Memory B cell (primary cell): ENCODE measurements around the gene SEMA3G.

Experiments used
- ATAC-seq: fragments of 150-1000 bp; cut with Tn5 transposase; 2 replicates; pipeline ENCODE4 v1.10.0; 2021; ENCODE audit warnings: low read depth, mild to moderate bottlenecking, moderate library complexity
- DNase-seq, 2 donors: peaks; one replicate each; pipeline ENCODE4 v3.0.0; 2022; ENCODE audit warnings: low spot score in 2 of 2
- H3K27ac Mint-ChIP-seq: one replicate; pipeline ENCODE4 v1.8.0; 2022; ENCODE audit warnings: mild to moderate bottlenecking, moderate library complexity, mixed read lengths
- H3K27me3 Mint-ChIP-seq: one replicate; pipeline ENCODE4 v1.8.0; 2022; ENCODE audit warnings: mixed read lengths
- H3K36me3 Mint-ChIP-seq: one replicate; pipeline ENCODE4 v1.8.0; 2022; ENCODE audit warnings: mild to moderate bottlenecking, mixed read lengths
- H3K4me1 Mint-ChIP-seq: one replicate; pipeline ENCODE4 v1.8.0; 2022; ENCODE audit warnings: mixed read lengths
- H3K4me3 Mint-ChIP-seq: one replicate; pipeline ENCODE4 v1.8.0; 2022; ENCODE audit warnings: mild to moderate bottlenecking, moderate library complexity, mixed read lengths
- H3K9me3 Mint-ChIP-seq: one replicate; pipeline ENCODE4 v1.8.0; 2022; ENCODE audit warnings: mixed read lengths

SEMA3G gene

DNA sequence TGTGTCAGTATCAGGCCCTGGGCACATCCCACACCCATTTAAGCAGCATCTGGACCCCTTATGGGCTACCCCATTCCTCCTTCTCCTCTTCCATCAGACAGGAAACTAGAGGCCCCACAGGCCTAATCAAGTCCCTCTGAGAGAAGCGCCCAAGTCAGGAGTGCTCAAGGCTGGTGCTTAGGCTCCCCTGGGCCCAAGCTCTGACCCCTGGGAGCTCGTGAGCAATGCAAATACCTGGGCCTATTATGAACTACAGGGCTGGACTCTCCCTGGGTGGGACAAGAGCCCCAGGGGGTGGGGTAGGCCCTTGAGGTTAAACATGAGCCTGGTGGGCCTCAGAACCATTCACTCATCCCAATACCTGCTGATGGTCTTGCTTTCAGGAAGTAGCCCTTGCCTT lies 57.4 kb downstream of the SEMA3G start:
- Mint-ChIP-seq H3K27ac (no peak overlapping the region), H3K4me1 (peaks cover 5% of the 10 kb centered on the region), H3K4me3 (no peak overlapping the region), H3K9me3 (no peaks in the 10 kb centered on the region), H3K27me3 (no peaks in the 10 kb centered on the region), H3K36me3 (peaks cover 12% of the 10 kb centered on the region)
- DNase-seq (no peak), ATAC-seq (no peak)

DNA sequence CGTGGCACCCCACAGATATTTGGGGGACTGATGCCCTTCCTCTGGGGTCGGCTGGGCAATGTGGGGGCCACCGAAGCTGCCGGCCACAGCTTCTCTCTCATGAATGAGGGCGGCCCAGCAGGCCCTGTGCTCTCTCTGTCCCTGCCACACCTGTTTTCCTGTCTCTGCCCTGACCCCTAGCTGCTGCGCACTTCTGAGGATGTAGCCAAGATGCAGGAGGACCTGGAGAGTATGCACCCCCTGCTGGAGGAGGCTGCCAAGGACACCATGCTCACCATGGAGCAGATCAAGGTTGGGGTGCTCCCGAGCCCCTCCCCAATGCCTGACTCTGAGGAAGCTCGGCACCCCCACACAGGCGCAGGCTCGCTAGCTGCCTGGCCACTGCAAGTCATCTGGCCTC lies 59.7 kb downstream of the SEMA3G start:
- H3K4me3 Mint-ChIP-seq: no peak overlapping the region
- DNase-seq: no peak
- no peaks in the 10 kb centered on the region for H3K27me3 Mint-ChIP-seq
- no peak overlapping the region for H3K27ac Mint-ChIP-seq
- peaks cover 2% of the 10 kb centered on the region for H3K36me3 Mint-ChIP-seq
- no peaks in the 10 kb centered on the region for H3K9me3 Mint-ChIP-seq
- peaks cover 8% of the 10 kb centered on the region for H3K4me1 Mint-ChIP-seq
- ATAC-seq: peak; percentile 35

- ATAC-seq: no peak
- Mint-ChIP-seq H3K4me1 (peaks cover 8% of the 10 kb centered on the region), H3K9me3 (no peaks in the 10 kb centered on the region), H3K27me3 (no peaks in the 10 kb centered on the region), H3K27ac (no peak overlapping the region), H3K36me3 (peaks cover 2% of the 10 kb centered on the region), H3K4me3 (no peak overlapping the region)
- no peak for DNase-seq
Measured at GRCh38 chr3:52384019-52384761, 60.7 kb downstream of the SEMA3G start.

DNA sequence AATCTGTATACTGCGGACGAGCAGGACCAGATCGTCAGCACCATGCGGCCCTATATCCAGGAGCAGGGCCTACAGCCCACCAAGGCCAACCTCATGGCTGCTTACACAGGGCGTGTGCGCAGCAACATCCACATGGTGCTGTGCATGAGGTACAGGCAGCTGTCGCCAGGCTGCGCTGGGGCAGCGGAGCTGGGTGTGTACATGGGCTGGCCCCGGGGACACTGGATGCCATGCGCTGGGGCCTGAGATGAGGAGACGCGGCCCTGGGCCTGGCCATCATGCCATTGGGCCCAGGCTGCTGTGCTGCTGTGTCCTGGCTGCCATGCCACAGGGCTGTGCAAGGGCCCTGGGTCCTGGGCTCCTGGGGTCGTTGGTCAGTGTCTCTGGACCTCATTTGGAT lies 61.5 kb downstream of the SEMA3G start:
- Mint-ChIP-seq H3K36me3 (no peaks in the 10 kb centered on the region), H3K9me3 (no peaks in the 10 kb centered on the region), H3K4me3 (no peak overlapping the region), H3K27ac (no peak overlapping the region), H3K27me3 (no peaks in the 10 kb centered on the region), H3K4me1 (peaks cover 8% of the 10 kb centered on the region)
- no peak for ATAC-seq
- no peak for DNase-seq
